T47D (cell line): Measurements from ENCODE around the gene TCERG1.

Experiments
- DNase-seq, 2 experiments: peaks; one replicate each; pipeline versions ENCODE4 v3.0.0 to v3.0.0-alpha.2; 2011 to 2012; ENCODE audit warnings: low read depth in 1 of 2, low spot score in 1 of 2
- JUND ChIP-seq: IDR thresholded peaks from 2 replicates; pipeline ENCODE4 v1.6.1; 2012; ENCODE audit warnings: low read depth
- in situ Hi-C: cut with HindIII; loops from 2 replicates; pipeline ENCODE4 v1.10.0; 2016; ENCODE audit warnings: low sequenced_read_pairs, low pct_unique_long_range_greater_than_20kb

The TCERG1 gene

DNA sequence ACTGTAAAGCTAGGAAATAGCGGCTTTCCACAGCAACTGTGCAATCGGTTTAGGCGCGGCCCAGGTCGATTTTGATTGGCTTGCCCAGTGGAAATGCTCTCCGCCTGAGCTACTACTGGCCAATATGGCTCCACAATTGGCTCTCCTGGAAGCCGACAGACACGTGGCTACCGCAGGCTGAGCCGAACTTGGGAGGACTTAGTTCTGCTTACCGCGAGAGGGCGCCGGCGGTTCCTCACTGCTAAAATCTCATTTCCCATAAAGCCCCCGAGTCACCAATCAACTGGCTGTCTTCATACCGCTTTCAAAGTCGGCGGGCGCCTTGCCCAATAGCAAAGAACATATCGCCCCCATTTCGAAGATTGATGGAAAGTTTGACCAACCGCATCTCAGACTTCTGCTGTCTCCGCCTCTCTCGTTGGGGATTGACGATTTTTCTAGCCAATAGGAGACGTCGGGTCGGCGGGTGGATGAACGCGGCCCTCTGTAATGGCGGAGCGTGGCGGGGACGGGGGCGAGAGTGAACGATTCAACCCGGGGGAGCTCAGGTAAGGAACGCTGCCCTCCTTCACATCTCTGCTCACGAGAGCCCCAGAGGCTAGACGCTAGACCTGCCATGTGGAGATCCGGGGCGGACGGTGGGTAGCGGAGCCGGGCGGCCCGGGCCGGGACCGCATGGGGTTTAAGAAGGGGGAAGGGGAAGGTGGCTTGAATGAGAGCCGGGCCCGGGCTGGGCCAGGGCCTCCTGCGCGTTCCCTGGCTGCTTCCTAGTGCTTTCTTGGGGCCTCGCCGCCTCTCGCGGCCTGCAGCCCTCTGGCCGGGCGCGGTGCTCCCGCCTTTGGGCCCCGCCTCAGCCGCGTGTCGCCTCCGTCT, at the start of gene TCERG1:
TCERG1 (plus strand) TSS at position 473 of the 873 bp plus-strand sequence; CDS start at position 490, 17 bp downstream.
- DNase-seq, result peak; percentile 84 to 100
- in situ Hi-C loops, result no loop called here
- TF ChIP-seq JUND, result no peak

DNA sequence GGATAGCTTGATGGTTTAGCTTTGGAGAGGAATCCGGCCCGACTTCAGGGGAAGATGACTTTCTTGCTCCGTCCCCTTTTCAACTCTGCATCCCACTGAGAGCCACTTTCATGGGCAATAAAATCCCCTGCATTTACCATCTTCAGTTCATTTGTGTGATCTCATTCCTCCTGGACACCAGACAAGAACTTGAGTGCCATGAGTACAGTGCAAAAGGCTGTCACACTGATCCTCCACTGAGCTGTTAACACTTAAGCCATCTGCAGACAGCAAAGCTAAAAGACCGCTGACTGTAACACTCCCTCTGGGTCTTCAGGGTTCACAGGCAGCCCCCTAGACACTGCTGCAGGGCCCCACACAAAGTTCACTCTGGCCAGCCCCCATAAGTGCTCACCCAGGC, 48.3 kb upstream of the TCERG1 start:
- no peak for TF ChIP-seq JUND

DNA sequence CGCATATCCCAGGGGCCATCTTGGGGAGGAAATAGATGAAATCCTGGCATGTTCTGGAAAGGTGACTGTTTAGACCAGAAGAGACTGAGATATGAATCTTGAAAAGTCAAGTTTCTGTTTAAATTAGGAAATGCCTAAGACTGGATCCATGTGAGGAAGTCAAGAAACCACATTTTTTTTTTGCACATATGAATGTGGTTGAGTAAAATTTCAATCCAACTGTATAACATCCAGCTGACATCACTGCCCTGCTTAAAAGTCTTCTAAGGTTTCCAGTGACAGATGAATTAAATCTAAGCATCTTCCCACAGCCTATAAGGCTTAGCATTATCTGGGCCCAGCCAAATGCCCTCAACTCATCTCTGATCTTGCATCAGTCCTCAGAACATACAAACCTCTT, 47.7 kb upstream of the TCERG1 start:
- in situ Hi-C loops, result no loop called here
- no peak for DNase-seq
- no peak for TF ChIP-seq JUND

More for the DNA sequence above, 48.3 kb upstream of the TCERG1 start:
- in situ Hi-C loops, result no loop called here
- no peak for DNase-seq

DNA sequence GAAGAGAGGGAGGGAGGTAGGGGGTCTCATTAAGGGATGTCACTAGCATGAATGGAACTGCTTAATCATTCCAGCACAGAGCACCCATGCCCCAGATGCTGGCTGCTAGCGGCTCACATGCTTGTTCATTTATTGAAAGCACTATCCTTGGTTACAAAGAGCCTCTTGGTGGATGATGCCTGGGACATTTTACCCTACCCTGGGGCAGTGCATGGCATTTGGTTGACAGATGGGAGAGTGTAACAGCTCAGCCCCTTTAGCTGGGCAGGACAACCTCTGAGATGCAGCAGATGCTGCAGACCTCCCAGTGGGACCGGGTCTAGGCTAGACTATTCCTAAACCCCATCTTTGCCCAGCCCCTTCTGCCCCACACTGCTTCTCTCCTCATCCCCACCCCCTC, 46.9 kb upstream of the TCERG1 start:
- in situ Hi-C loops, result no loop called here
- no peak for DNase-seq
- no peak for TF ChIP-seq JUND

GRCh38 chr5:146401021-146401420, 46.1 kb upstream of the TCERG1 start:
- in situ Hi-C loops, result no loop called here
- no peak for TF ChIP-seq JUND
- DNase-seq, result no peak

- no peak for DNase-seq
- no peak for TF ChIP-seq JUND
- in situ Hi-C loops, result no loop called here
Measured at GRCh38 chr5:146402949-146403348, 44.2 kb upstream of the TCERG1 start.

DNA sequence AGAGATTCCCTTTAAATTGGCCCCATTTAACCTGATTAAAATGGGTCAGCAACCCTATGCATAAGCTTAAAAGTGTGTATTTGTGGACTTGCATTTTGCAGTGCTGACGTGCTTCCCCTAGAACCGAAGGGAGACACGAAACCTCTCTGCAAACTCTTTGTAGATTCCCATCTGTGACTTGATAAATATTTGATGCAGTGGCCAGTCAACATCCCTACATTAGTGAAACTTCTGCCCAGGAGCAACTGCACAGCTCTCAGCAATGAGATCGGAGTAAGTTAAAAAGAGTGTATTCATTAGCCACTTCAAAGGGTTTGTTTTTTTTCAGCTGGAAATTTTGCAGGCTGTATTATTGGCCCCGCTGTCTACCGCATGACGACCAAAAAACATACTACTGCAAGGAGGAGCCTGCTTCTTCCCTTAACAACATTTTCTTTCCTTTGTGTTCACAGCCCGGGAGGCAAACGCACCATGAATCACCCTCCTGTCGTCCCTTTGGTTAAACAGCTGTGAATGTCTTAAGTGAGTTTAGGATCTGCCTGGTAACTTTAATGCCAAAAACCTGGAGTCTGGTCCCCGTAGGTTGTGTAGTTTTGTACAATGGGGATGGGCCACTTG, 38.0 kb upstream of the TCERG1 start:
- in situ Hi-C loops, result no loop called here
- DNase-seq, result peak; percentile 16 to 72
- TF ChIP-seq JUND, result no peak

DNA sequence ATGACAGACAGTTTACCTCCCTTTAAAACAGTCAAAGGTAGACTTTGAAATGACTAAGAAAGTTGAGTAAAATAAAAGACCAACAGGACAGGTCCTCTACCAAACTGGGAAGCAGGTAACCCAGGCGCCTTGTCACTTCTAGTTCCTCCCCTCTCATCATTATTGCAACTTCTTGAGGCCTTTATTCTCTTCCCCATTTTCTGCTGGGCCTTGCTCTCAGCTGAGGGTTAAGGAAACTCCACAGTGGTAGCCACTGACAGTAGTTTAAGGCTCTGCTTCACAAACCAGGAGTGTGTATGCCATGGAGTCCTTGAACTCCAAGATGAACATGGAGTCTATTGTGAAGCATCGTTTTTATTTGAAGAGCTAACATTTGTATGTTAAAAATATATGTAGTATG, 36.9 kb upstream of the TCERG1 start:
- TF ChIP-seq JUND, result no peak
- in situ Hi-C loops, result no loop called here
- DNase-seq, result no peak

DNA sequence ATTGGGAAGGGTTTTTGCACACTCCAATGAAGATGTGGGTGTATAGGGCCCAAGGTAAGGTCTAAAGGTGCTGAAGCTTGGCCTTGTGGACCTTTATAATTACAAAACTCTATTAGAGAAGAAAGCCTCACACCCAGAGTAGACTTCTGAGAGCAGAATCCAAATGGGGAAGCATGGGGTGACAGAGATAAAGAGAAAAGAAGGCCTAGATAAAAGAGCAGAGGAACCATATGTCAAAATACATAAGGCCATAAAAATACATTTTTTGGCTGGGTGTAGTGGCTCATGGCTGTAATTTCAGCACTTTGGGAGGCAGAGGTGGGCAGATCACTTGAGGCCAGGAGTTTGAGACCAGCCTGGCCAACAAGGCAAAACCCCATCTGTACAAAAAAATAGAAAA, 27.4 kb upstream of the TCERG1 start:
- no peak for DNase-seq
- in situ Hi-C loops, result no loop called here
- TF ChIP-seq JUND, result no peak

- peak in 1 of 2 experiments; percentile 72 for DNase-seq
- no peak for TF ChIP-seq JUND
- in situ Hi-C loops, result no loop called here
Measured at GRCh38 chr5:146425023-146425422, 22.1 kb upstream of the TCERG1 start.

GRCh38 chr5:146426305-146426704, 20.8 kb upstream of the TCERG1 start:
- in situ Hi-C loops, result no loop called here
- TF ChIP-seq JUND, result no peak
- DNase-seq, result no peak

DNA sequence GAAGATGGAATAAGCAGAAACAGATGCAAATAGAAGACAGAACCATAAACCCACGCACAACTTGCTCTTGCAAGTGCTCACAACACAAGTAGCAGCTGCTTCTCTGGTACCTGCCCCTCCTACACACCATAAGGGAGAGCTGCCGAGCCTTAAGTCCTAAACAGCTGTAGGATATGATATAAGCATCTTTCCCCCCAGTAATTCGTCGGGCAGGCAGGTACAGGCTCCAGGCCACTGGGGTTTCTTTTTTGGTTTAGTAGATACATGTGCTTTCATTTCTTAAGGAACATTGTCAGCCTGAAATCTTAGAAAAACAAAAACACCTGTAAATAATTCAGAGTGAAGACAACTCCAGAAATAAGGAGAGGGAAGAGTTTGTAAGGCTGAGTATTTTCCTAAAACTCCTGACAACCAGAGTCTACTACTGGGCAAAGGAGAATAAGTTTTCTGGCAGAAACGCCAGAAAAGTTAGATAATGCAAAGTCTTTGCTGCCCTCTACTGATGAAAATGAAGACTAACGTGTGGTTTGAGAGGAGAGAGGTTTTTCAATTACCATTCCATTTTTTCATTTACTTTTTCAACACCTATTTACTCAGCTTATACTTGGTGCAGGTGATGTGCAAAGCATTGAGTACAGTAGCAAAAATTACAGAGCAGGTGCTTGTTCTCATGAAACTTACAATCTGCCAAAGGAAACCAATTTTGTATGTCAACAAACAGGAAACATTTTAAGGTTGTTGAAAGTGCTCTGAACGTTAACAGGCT, 20.1 kb upstream of the TCERG1 start:
- in situ Hi-C loops, result no loop called here
- peak; percentile 20 to 77 for DNase-seq
- no peak for TF ChIP-seq JUND

- DNase-seq, result no peak
- in situ Hi-C loops, result no loop called here
- no peak for TF ChIP-seq JUND
Measured at GRCh38 chr5:146427619-146427997, 19.5 kb upstream of the TCERG1 start.
